ENCODE data around the gene SUCNR1. TPM values are rescaled to one million over a fixed set of nuclear protein-coding genes. Genes with fewer than 3 reads are reported as not detected.
A peak's percentile ranks its signal among the peaks of the same experiment; 100 is the strongest.

SUCNR1 gene
- total and polyA plus RNA-seq, 2 of the 13 experiments (the other 11 are each of a cell fraction or from before 2014, with no cell fraction given) = 0.03 TPM; not detected in 1

- H3K9me3 ChIP-seq (ENCODE audit: low read length) = no peaks in the 10 kb centered on the region
- H3K4me1 ChIP-seq (ENCODE audit: insufficient read depth, low read length) = no peaks in the 10 kb centered on the region
- DNase-seq (ENCODE audit: low spot score) (no peak), FAIRE-seq (no peak), ATAC-seq (no peak)
- ChIA-PET CTCF (ENCODE audit: low intra/inter-chr PET ratio, low total read pairs) (no interaction called here), POLR2A (no interaction called here)
- no peaks in the 10 kb centered on the region for H3K27me3 ChIP-seq (ENCODE audit: control insufficient read depth in 1 of 2, insufficient read depth in 2 of 2, low read length in 2 of 2)
- no peaks in the 10 kb centered on the region for H4K20me1 ChIP-seq (ENCODE audit: insufficient read depth, low read length)
- BruUV-seq (replicated peaks) = no TSS peak
- in situ Hi-C loops (cut with HindIII; ENCODE audit: extremely low pct_ligation_motif_present, low pct_unique_long_range_greater_than_20kb) (no loop called here), intact Hi-C loops (cut with micrococcal nuclease; ENCODE audit: unreplicated experiment) (no loop called here)
- no peaks in the 10 kb centered on the region for H3K36me3 ChIP-seq (replicated peaks in 1 of 2; ENCODE audit: control insufficient read depth in 1 of 2, insufficient read depth in 2 of 2, low read length in 2 of 2)
- no peak overlapping the region for H3K9ac ChIP-seq (ENCODE audit: insufficient read depth, low read depth, low read length)
- no peaks in the 10 kb centered on the region for H3K79me2 ChIP-seq (ENCODE audit: insufficient read depth, low read length)
- TF ChIP-seq TBX3 (IDR thresholded peaks at IDR 0.05; ENCODE audit: borderline replicate concordance) = peak; percentile 80; the same call in 1 of the 2 replicates
- 0 out of 2 replicates have a peak, but pooled peaks have one; percentile 25 for TF ChIP-seq CBFB (CRISPR knock-in tag; IDR thresholded peaks at IDR 0.05)
- TF ChIP-seq SIX1 (CRISPR knock-in tag; IDR thresholded peaks at IDR 0.05; ENCODE audit: borderline replicate concordance) = peak; percentile 59; the same call in 1 of the 2 replicates
- TF ChIP-seq ZNF343 (CRISPR knock-in tag; IDR thresholded peaks at IDR 0.05) = no peak
- H2AFZ ChIP-seq (ENCODE audit: low read length) = no peak overlapping the region
- no peak overlapping the region for H3K4me3 ChIP-seq (replicated peaks in 1 of 3; ENCODE audit: insufficient read depth in 1 of 3, low read depth in 2 of 3, low read length in 3 of 3)
- 1% methylated on average over 4 of the region's 4 CpGs for WGBS (ENCODE audit: low lambda C conversion rate)
- no peak overlapping the region for H3K27ac ChIP-seq (ENCODE audit: extremely low read length, insufficient read depth, low read length)
- H3K4me2 ChIP-seq (ENCODE audit: low read depth, low read length) = no peak overlapping the region
These were observed 17.3 kb downstream of the SUCNR1 start for GRCh38 chr3:151890721-151891141.

DNA sequence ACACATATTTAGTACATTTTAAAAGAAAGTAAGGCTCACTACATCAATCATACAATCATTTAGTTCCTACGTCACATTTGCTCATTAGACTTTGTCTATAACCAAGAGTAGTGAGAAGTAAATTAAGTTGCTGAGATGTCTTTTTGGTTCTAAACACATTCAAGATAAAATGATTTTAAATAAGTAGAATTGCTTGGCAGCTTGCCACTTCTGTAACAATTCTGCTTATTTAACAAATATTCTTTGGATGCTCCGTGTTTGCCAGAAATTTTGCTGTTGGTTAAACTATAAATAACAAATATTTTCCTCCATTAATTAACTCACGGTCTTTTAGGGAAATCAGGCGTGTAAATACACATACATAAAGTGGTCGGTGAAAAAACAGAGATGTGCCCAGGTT lies 18.3 kb downstream of the SUCNR1 start:
- FAIRE-seq (no peak), ATAC-seq (no peak), DNase-seq (ENCODE audit: low spot score) (no peak)
- no peaks in the 10 kb centered on the region for H3K4me1 ChIP-seq (ENCODE audit: insufficient read depth, low read length)
- no peak overlapping the region for H3K4me2 ChIP-seq (ENCODE audit: low read depth, low read length)
- H3K36me3 ChIP-seq (replicated peaks in 1 of 2; ENCODE audit: control insufficient read depth in 1 of 2, insufficient read depth in 2 of 2, low read length in 2 of 2) = no peaks in the 10 kb centered on the region
- 20% methylated on average over 5 of the region's 5 CpGs for WGBS (ENCODE audit: low lambda C conversion rate)
- no peak overlapping the region for H3K27ac ChIP-seq (ENCODE audit: extremely low read length, insufficient read depth, low read length)
- H3K9ac ChIP-seq (ENCODE audit: insufficient read depth, low read depth, low read length) = no peak overlapping the region
- no peaks in the 10 kb centered on the region for H3K27me3 ChIP-seq (ENCODE audit: control insufficient read depth in 1 of 2, insufficient read depth in 2 of 2, low read length in 2 of 2)
- intact Hi-C loops (cut with micrococcal nuclease; ENCODE audit: unreplicated experiment) = no loop called here
- no peak overlapping the region for H3K4me3 ChIP-seq (replicated peaks in 1 of 3; ENCODE audit: insufficient read depth in 1 of 3, low read depth in 2 of 3, low read length in 3 of 3)
- ChIA-PET POLR2A (no interaction called here), CTCF (ENCODE audit: low intra/inter-chr PET ratio, low total read pairs) (no interaction called here)
- no peak overlapping the region for H2AFZ ChIP-seq (ENCODE audit: low read length)
- H3K79me2 ChIP-seq (ENCODE audit: insufficient read depth, low read length) = no peaks in the 10 kb centered on the region
- no TSS peak for BruUV-seq (replicated peaks)
- no peaks in the 10 kb centered on the region for H4K20me1 ChIP-seq (ENCODE audit: insufficient read depth, low read length)
- no peaks in the 10 kb centered on the region for H3K9me3 ChIP-seq (ENCODE audit: low read length)
- in situ Hi-C loops (cut with HindIII; ENCODE audit: extremely low pct_ligation_motif_present, low pct_unique_long_range_greater_than_20kb) = no loop called here
- TF ChIP-seq ZBTB33 (CRISPR knock-in tag; IDR thresholded peaks at IDR 0.05) (no peak), XRCC5 (optimal IDR thresholded peaks at IDR 0.05; ENCODE audit: low read length) (no peak), NR1H2 (CRISPR knock-in tag; IDR thresholded peaks at IDR 0.05; ENCODE audit: borderline replicate concordance, low read depth) (no peak), RBAK (CRISPR knock-in tag; IDR thresholded peaks at IDR 0.05) (no peak), ZNF441 (CRISPR knock-in tag; IDR thresholded peaks at IDR 0.05; ENCODE audit: borderline replicate concordance) (no peak), RFXAP (CRISPR knock-in tag; IDR thresholded peaks at IDR 0.05; ENCODE audit: borderline replicate concordance) (no peak), ZFP36 (IDR thresholded peaks at IDR 0.05; ENCODE audit: borderline replicate concordance, low read depth, low read length, partially characterized antibody) (no peak)
